HG02973 (cell line): ENCODE measurements around the gene GAGE12J.
A peak's percentile ranks its signal among the peaks of the same experiment; 100 is the strongest.
"Not testable (repeated sequence)": the region's sequence is repeated elsewhere in the genome, so short reads cannot be mapped to it uniquely, and the experiment has no call there.

Experiments used
- ATAC-seq: cut with Tn5 transposase; IDR thresholded peaks from one replicate; pipeline ENCODE4 v1.9.1; 2021; ENCODE audit warnings: moderate library complexity; ENCODE audit not compliant: unreplicated experiment

Gene GAGE12J

DNA sequence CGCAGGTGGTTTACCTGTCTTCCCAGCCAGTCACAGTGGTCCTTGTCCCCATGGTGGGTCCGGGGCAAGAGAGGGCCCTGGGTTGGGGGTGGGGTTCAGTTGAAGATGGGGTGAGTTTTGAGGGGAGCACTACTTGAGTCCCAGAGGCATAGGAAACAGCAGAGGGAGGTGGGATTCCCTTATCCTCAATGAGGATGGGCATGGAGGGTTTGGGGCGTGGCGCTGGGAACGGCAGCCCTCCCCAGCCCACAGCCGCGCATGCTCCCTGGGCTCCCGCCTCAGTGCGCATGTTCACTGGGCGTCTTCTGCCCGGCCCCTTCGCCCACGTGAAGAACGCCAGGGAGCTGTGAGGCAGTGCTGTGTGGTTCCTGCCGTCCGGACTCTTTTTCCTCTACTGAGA is at the start of gene GAGE12J:
Gene GAGE12J, plus strand, starts transcription at position 301 of the 400 bp plus-strand sequence. CDS start 1,157 bp downstream, outside the sequence.
- not testable (repeated sequence) for ATAC-seq

GRCh38 chrX:49272421-49272820 is 49.4 kb upstream of the GAGE12J start:
- no peak for ATAC-seq

DNA sequence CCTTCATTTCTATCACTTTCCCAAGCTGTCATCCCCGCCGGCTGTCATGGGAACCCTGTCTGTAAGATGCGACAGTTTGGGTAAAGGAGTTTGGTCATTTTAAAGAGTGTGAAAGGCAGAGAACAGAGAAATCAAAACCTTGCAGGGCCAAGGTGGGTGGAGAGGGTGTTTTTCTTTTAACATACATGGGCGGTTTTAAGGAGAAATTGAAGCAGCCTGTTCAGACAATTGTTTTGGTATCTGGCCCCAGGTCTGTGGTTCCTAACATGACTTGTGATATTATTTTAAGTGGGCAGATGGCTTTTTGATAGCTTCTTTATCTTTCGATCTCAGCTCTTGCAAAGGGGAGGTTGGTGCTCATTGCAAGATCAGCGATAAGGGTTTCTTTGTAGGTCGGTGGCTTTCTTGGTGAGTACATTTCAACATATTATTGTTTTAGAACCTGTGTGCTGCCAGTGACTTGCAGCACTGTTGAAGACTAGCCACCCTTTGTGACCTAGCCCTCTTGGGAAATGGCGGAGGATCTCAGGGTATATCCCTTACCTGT is 48.6 kb upstream of the GAGE12J start:
- ATAC-seq = no peak

DNA sequence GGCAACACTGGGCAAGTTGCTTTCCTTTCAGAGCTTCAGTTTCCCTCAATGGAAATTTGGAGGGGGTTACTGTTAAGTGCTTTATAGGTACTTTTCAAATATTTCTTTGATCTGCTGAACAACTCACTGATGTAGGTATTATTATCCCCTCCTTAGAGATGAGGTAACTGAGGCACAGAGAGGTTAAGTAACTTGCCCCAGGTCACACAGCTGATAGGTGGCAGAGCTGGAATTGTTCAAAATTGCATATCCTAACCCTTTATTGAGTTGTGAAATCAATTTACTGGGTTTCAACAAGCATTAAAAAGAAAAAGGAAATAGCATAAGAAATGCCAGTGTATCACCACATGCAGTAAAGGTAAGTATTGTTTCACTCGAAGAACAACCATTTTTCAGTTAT is 45.6 kb upstream of the GAGE12J start:
- ATAC-seq = no peak

- ATAC-seq = no peak
These were observed 44.9 kb upstream of the GAGE12J start for GRCh38 chrX:49276671-49277534.

DNA sequence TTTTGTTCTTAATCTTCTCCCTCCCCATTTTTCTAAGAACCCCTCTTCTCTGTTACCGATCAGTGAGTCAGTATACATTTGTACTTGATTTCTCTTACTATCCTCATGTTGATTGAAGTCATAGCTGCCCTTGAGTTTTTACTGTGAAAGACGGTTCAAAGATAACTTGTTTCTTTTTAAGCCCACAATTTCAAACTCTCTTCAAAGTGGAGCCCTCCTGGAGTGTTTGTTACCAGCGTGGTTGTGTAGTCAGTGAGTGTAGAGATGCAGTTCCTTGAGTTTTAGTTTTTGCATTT is 44.4 kb upstream of the GAGE12J start:
- no peak for ATAC-seq

GRCh38 chrX:49278081-49278480 is 43.8 kb upstream of the GAGE12J start:
- ATAC-seq = no peak

GRCh38 chrX:49282647-49283011 is 39.2 kb upstream of the GAGE12J start:
- no peak for ATAC-seq

GRCh38 chrX:49284212-49284611 is 37.6 kb upstream of the GAGE12J start:
- ATAC-seq = no peak

GRCh38 chrX:49286136-49286535 is 35.7 kb upstream of the GAGE12J start:
- ATAC-seq = no peak

- ATAC-seq = no peak
These were observed 35.3 kb upstream of the GAGE12J start for GRCh38 chrX:49286581-49286980.

DNA sequence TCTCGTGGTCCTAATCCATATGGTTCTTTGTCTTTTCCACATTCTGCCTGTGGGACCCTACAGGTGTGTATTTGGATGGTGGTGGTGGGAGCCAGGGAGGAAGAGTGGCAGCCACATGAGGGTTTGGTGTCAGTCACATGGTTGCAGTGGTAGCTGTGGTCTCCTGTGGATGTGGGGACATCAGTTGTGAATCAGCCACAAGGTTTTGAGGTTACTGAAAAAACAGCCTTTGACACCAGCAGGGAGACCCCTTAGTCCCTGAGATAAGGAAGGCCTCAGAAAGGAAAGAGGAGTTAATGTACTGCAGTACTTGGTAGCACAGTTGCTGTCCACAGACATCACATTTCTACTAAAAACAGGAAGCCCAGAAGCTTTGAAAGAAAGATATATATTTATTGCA is 34.2 kb upstream of the GAGE12J start:
- ATAC-seq = no peak

- ATAC-seq = no peak
These were observed 31.6 kb upstream of the GAGE12J start for GRCh38 chrX:49290215-49290614.

- peak; percentile 71 for ATAC-seq
These were observed 30.1 kb upstream of the GAGE12J start for GRCh38 chrX:49291615-49292337.

DNA sequence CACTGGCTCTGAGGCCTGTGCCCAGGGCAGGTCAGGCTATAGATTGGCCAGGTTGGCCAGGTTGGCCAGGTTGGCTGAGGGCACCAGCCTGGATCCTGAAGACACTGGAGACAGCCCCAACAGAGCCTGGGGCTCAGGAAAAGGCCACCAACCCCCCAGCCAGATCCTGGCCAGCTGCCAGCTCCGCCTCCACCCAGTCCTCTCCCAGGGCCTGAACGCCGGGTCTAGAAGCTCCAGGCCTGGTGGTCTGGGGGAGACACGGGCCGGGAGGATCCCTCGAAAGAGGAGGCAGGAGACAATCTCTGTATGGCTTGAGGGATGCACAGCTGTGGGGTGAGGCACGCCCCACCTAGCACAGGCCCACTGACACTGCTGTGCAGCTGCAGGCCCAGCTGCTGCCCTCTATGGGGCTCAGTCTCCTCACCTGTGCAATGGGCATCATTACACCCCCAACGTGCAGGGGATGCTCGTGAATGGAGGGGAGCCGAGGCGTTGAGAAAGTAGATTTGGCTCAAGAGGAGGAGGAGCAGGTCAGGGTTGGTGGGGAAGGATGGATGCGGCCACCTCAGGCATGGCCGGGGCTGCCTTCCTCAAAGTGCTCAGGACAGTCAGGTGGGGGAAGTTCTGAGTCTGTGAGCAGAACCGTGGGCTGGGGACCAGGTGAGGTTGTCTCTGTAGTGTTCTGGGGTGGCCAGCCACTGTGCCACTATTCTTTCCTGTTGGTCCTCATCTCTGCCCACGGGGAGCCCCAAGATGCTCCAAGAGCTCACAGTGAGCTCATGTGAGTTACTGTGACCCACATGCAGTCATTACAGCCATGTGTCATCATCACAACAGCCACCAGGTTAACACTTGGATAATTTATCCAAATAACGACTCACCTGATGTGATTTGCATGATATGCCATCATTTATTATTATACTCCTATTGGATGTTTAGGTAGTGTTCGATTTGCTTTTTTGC is 29.2 kb upstream of the GAGE12J start:
- ATAC-seq = no peak

DNA sequence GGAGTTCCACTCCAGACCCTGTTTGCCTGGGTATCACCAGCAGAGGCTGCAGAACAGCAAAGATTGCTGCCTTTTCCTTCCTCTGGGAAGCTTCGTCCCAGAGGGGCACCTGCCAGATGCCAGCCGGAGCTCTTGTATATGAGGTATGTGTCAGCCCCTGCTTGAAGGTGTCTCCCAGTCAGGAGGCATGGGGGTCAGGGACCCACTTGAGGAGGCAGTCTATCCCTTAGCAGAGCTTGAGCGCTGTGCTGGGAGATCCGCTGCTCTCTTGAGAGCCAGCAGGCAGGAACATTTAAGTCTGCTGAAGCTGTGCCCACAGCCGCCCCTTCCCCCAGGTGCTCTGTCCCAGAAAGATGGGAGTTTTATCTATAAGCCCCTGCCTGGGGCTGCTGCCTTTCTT is 22.5 kb upstream of the GAGE12J start:
- ATAC-seq = not testable (repeated sequence)

- ATAC-seq = no peak
These were observed 21.1 kb upstream of the GAGE12J start for GRCh38 chrX:49300703-49301102.

DNA sequence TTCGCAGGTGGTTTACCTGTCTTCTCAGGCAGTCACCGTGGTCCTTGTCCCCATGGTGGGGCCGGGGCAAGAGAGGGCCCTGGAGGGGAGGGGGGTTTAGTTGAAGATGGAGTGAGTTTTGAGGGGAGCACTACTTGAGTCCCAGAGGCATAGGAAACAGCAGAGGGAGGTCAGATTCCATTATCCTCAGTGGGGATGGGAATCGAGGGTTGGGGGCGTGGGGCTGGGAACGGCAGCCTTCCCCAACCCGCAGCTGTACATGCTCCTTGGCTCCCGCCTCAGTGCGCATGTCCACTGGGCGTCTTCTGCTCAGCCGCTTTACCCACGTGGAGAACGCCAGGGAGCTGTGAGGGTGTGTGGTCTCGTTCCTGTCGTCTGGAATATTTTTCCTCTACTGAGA is 18.5 kb upstream of the GAGE12J start, which contains the start of gene GAGE10:
Gene GAGE10, plus strand, starts transcription at position 301 of the 400 bp plus-strand sequence. CDS start 1,214 bp downstream, outside the sequence.
- no peak for ATAC-seq

GRCh38 chrX:49307775-49308174 is 14.1 kb upstream of the GAGE12J start:
- ATAC-seq = not testable (repeated sequence)

- ATAC-seq = no peak
These were observed 13.1 kb upstream of the GAGE12J start for GRCh38 chrX:49308604-49309269.
